NCI-H2227 treated with DMSO at 0.1 percent for 48 hours (cell line): ENCODE data around the gene GGTA1.
A peak's percentile ranks its signal among the peaks of the same experiment; 100 is the strongest.
"Not testable (repeated sequence)": the region's sequence is repeated elsewhere in the genome, so short reads cannot be mapped to it uniquely, and the experiment has no call there.

Experiments
- DNase-seq: peaks from one replicate; lab custom pipeline; 2025; lab: John Stamatoyannopoulos, UW

GGTA1 gene

GRCh38 chr9:121498487-121499176 lies 1.0 kb downstream of the GGTA1 start:
- DNase-seq = no peak

- DNase-seq = peak; percentile 28
Observed at GRCh38 chr9:121498150-121498486, 1.5 kb downstream of the GGTA1 start.

GRCh38 chr9:121495976-121496375 lies 3.7 kb downstream of the GGTA1 start:
- DNase-seq = no peak

- no peak for DNase-seq
Observed at GRCh38 chr9:121494192-121494591, 5.5 kb downstream of the GGTA1 start.

GRCh38 chr9:121491111-121491510 lies 8.5 kb downstream of the GGTA1 start:
- no peak for DNase-seq

- DNase-seq = no peak
Observed at GRCh38 chr9:121489344-121489743, 10.3 kb downstream of the GGTA1 start.

- DNase-seq = no peak
Observed at GRCh38 chr9:121486043-121486442, 13.6 kb downstream of the GGTA1 start.

GRCh38 chr9:121485623-121486022 lies 14.0 kb downstream of the GGTA1 start:
- no peak for DNase-seq

- no peak for DNase-seq
Observed at GRCh38 chr9:121484651-121485446, 14.8 kb downstream of the GGTA1 start.

- no peak for DNase-seq
Observed at GRCh38 chr9:121483473-121484031, 16.1 kb downstream of the GGTA1 start.

- DNase-seq = no peak
Observed at GRCh38 chr9:121483049-121483448, 16.6 kb downstream of the GGTA1 start.

GRCh38 chr9:121478816-121479676 lies 20.6 kb downstream of the GGTA1 start:
- DNase-seq = no peak

- no peak for DNase-seq
Observed at GRCh38 chr9:121476156-121476555, 23.5 kb downstream of the GGTA1 start.

GRCh38 chr9:121474231-121474947 lies 25.3 kb downstream of the GGTA1 start:
- no peak for DNase-seq

- no peak for DNase-seq
Observed at GRCh38 chr9:121473229-121473628, 26.4 kb downstream of the GGTA1 start.

- DNase-seq = no peak
Observed at GRCh38 chr9:121472446-121472845, 27.2 kb downstream of the GGTA1 start.

GRCh38 chr9:121466142-121466541 lies 33.5 kb downstream of the GGTA1 start:
- no peak for DNase-seq

GRCh38 chr9:121464968-121465367 lies 34.7 kb downstream of the GGTA1 start:
- DNase-seq = no peak

- DNase-seq = peak; percentile 0
Observed at GRCh38 chr9:121463026-121463807, 36.4 kb downstream of the GGTA1 start.

GRCh38 chr9:121459513-121459912 lies 40.1 kb downstream of the GGTA1 start:
- no peak for DNase-seq

- DNase-seq = not testable (repeated sequence)
Observed at GRCh38 chr9:121458449-121458848, 41.2 kb downstream of the GGTA1 start.
